HepG2 (cell line): ENCODE data around the gene LARP1. TPM values are rescaled to one million over a fixed set of nuclear protein-coding genes. Genes with fewer than 3 reads are reported as not detected.

Experiments used
- ARID2 ChIP-seq: sonication (generic); formaldehyde crosslinking; IDR thresholded peaks from 2 replicates; pipeline ENCODE4 v1.8.1; 2022; ENCODE audit warnings: mild to moderate bottlenecking, missing genetic modification reagents, borderline replicate concordance
- ATRX ChIP-seq: sonication (generic); formaldehyde crosslinking; IDR thresholded peaks from 2 replicates; pipeline ENCODE4 v1.4.0; 2020; ENCODE audit warnings: missing genetic modification reagents, borderline replicate concordance
- HES4 ChIP-seq: sonication (generic); formaldehyde crosslinking; IDR thresholded peaks from 2 replicates; pipeline ENCODE4 v1.9.0; 2021; ENCODE audit warnings: mild to moderate bottlenecking, missing genetic modification reagents, borderline replicate concordance
- ISX ChIP-seq: sonication (generic); formaldehyde crosslinking; conservative IDR thresholded peaks from 2 replicates; pipeline ENCODE4 v1.5.0; 2020; ENCODE audit warnings: missing genetic modification reagents
- ZNF160 ChIP-seq: sonication (generic); formaldehyde crosslinking; IDR thresholded peaks from 2 replicates; pipeline ENCODE4 v1.8.0; 2022; ENCODE audit warnings: mild to moderate bottlenecking, inconsistent platforms, missing genetic modification reagents
- ZNF331 ChIP-seq: sonication (generic); formaldehyde crosslinking; IDR thresholded peaks from 2 replicates; pipeline ENCODE4 v1.4.0; 2020; ENCODE audit warnings: missing genetic modification reagents
- ZNF432 ChIP-seq: sonication (generic); formaldehyde crosslinking; IDR thresholded peaks from 2 replicates; pipeline ENCODE4 v1.5.0; 2020; ENCODE audit warnings: missing genetic modification reagents, mild to moderate bottlenecking, borderline replicate concordance
- ZNF546 ChIP-seq: sonication (generic); formaldehyde crosslinking; conservative IDR thresholded peaks from 2 replicates; pipeline ENCODE4 v1.8.1; 2023; ENCODE audit warnings: mild to moderate bottlenecking, missing genetic modification reagents
- ZNF589 ChIP-seq: sonication (generic); formaldehyde crosslinking; conservative IDR thresholded peaks from 2 replicates; pipeline ENCODE4 v1.8.0; 2022; ENCODE audit warnings: mild to moderate bottlenecking, moderate library complexity, missing genetic modification reagents
- ZNF678 ChIP-seq: sonication (generic); formaldehyde crosslinking; IDR thresholded peaks from 2 replicates; pipeline ENCODE4 v1.4.0; 2020; ENCODE audit warnings: mild to moderate bottlenecking, missing genetic modification reagents
- polyA plus RNA-seq, 8 experiments: library from polyadenylated mRNA; depleted of rRNA in 3 of 8; stranded (reverse) in 7 of 8; unstranded in 1 of 8; fragments of >200 nt; fragmentation: Illumina TruSeq in 4 of 8; extraction: Trizol in 4 of 8; gene quantifications; 2 replicates each; pipeline versions ENCODE4 v1.2.1 to v1.2.3, GENCODE V29; 2011 to 2016; ENCODE audit warnings: low read depth in 4 of 8, missing spikeins in 1 of 8, mixed read lengths in 1 of 8; ENCODE audit not compliant: insufficient read depth in 1 of 8
- total RNA-seq, 5 experiments: library from RNA; depleted of rRNA; stranded (reverse); fragments of >200 nt; fragmentation: Illumina TruSeq; extraction: Trizol; gene quantifications; 2 replicates each; pipeline ENCODE4 v1.2.3, GENCODE V29; 2016; ENCODE audit warnings: low read depth in 1 of 5
- TF ChIP-seq, protein P1 (sequence below): sonication (generic); formaldehyde crosslinking; IDR thresholded peaks from 2 replicates; pipeline ENCODE4 v1.5.0; 2020; ENCODE audit warnings: mild to moderate bottlenecking, missing genetic modification reagents
- TF ChIP-seq, protein P2 (sequence below): sonication (generic); formaldehyde crosslinking; IDR thresholded peaks from 2 replicates; pipeline ENCODE4 v1.8.1; 2023; ENCODE audit warnings: mild to moderate bottlenecking, missing genetic modification reagents, borderline replicate concordance
- TF ChIP-seq, protein P3 (sequence below): sonication (generic); formaldehyde crosslinking; IDR thresholded peaks from 2 replicates; pipeline ENCODE4 v1.4.0; 2020; ENCODE audit warnings: missing genetic modification reagents
- TF ChIP-seq, protein P4 (sequence below): sonication (generic); formaldehyde crosslinking; IDR thresholded peaks from 2 replicates; pipeline ENCODE4 v1.5.0; 2020; ENCODE audit warnings: missing genetic modification reagents
- TF ChIP-seq, protein P5 (sequence below): sonication (generic); formaldehyde crosslinking; IDR thresholded peaks from 2 replicates; pipeline ENCODE4 v1.8.0; 2022; ENCODE audit warnings: missing genetic modification reagents, mild to moderate bottlenecking, inconsistent platforms, borderline replicate concordance
- TF ChIP-seq, protein P6 (sequence below): sonication (generic); formaldehyde crosslinking; IDR thresholded peaks from 2 replicates; pipeline ENCODE4 v1.4.0; 2020; ENCODE audit warnings: mild to moderate bottlenecking, missing genetic modification reagents

Gene LARP1
- total and polyA plus RNA-seq, 2 of the 13 experiments (the other 11 are each of a cell fraction or from before 2014, with no cell fraction given): 45.2 to 61.4 TPM

DNA sequence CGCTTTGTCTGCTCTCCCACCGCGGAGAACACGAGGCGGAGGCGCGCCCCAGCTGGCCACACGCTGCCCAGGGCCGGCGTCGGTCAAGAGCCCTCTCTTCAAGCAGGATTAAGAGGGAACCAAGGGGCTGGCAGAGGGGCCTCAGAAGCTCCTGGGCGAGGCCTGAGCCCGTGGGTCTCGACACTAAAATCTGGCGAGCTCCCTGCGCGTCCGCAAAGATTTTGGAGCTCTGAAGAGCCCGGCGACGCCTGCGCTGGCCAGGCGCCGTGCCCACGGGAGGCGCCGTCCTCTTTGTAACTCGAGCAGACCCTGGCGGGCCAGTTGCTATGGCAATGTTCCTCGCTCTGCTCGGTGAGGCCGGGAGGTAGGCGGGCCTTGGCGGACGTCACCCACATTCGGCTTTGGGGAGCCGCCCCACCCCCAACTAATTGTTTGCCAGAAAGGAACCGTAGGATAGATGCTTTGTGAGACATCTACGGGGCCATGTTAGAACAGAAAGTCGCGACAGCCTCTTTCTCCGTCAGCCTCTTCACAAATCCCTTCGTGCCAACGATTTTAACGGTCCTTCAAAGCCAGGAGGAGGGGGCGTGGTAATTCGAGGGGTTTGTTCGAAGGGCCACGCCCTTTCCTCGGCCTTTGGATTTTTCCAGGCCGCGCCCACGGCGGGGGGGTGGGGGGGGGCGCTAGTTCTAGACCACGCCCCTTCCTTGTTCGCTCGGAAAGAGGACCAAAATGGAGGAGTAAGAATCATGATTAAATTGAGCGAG, 102.5 kb downstream of the LARP1 start (continued):
- TF ChIP-seq, protein P1, sequence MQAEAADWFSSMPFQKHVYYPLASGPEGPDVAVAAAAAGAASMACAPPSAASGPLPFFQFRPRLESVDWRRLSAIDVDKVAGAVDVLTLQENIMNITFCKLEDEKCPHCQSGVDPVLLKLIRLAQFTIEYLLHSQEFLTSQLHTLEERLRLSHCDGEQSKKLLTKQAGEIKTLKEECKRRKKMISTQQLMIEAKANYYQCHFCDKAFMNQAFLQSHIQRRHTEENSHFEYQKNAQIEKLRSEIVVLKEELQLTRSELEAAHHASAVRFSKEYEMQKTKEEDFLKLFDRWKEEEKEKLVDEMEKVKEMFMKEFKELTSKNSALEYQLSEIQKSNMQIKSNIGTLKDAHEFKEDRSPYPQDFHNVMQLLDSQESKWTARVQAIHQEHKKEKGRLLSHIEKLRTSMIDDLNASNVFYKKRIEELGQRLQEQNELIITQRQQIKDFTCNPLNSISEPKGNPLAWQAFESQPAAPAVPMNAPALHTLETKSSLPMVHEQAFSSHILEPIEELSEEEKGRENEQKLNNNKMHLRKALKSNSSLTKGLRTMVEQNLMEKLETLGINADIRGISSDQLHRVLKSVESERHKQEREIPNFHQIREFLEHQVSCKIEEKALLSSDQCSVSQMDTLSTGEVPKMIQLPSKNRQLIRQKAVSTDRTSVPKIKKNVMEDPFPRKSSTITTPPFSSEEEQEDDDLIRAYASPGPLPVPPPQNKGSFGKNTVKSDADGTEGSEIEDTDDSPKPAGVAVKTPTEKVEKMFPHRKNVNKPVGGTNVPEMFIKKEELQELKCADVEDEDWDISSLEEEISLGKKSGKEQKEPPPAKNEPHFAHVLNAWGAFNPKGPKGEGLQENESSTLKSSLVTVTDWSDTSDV (CRISPR knock-in tag): peak; percentile 46; the same call in 1 of the 2 replicates
- TF ChIP-seq ZNF678 (CRISPR knock-in tag): no peak
- TF ChIP-seq, protein P2, sequence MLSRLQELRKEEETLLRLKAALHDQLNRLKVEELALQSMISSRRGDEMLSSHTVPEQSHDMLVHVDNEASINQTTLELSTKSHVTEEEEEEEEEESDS (CRISPR knock-in tag): no peak
- TF ChIP-seq ZNF589 (CRISPR knock-in tag): no peak
- no peak for TF ChIP-seq ZNF432
- TF ChIP-seq HES4 (CRISPR knock-in tag): peak; percentile 58; the same call in 1 of the 2 replicates
- TF ChIP-seq, protein P3, sequence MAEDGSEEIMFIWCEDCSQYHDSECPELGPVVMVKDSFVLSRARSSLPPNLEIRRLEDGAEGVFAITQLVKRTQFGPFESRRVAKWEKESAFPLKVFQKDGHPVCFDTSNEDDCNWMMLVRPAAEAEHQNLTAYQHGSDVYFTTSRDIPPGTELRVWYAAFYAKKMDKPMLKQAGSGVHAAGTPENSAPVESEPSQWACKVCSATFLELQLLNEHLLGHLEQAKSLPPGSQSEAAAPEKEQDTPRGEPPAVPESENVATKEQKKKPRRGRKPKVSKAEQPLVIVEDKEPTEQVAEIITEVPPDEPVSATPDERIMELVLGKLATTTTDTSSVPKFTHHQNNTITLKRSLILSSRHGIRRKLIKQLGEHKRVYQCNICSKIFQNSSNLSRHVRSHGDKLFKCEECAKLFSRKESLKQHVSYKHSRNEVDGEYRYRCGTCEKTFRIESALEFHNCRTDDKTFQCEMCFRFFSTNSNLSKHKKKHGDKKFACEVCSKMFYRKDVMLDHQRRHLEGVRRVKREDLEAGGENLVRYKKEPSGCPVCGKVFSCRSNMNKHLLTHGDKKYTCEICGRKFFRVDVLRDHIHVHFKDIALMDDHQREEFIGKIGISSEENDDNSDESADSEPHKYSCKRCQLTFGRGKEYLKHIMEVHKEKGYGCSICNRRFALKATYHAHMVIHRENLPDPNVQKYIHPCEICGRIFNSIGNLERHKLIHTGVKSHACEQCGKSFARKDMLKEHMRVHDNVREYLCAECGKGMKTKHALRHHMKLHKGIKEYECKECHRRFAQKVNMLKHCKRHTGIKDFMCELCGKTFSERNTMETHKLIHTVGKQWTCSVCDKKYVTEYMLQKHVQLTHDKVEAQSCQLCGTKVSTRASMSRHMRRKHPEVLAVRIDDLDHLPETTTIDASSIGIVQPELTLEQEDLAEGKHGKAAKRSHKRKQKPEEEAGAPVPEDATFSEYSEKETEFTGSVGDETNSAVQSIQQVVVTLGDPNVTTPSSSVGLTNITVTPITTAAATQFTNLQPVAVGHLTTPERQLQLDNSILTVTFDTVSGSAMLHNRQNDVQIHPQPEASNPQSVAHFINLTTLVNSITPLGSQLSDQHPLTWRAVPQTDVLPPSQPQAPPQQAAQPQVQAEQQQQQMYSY (CRISPR knock-in tag): peak; percentile 58; the same call in 1 of the 2 replicates
- peak; percentile 58; the same call in 1 of the 2 replicates for TF ChIP-seq ARID2 (CRISPR knock-in tag)
- no peak for TF ChIP-seq ISX
- TF ChIP-seq, protein P4, sequence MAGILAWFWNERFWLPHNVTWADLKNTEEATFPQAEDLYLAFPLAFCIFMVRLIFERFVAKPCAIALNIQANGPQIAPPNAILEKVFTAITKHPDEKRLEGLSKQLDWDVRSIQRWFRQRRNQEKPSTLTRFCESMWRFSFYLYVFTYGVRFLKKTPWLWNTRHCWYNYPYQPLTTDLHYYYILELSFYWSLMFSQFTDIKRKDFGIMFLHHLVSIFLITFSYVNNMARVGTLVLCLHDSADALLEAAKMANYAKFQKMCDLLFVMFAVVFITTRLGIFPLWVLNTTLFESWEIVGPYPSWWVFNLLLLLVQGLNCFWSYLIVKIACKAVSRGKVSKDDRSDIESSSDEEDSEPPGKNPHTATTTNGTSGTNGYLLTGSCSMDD (CRISPR knock-in tag): no peak
- TF ChIP-seq, protein P5, sequence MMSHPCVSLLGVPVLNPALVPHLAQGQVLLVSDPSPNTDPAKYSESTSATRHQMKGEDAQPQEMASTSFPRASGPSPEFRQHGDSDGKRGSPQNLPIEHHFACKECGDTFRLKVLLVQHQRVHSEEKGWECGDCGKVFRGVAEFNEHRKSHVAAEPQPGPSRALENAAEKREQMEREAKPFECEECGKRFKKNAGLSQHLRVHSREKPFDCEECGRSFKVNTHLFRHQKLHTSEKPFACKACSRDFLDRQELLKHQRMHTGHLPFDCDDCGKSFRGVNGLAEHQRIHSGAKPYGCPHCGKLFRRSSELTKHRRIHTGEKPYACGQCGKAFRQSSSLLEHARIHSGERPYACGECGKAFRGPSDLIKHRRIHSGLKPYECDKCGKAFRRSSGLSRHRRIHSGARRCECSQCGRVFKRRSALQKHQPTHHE (CRISPR knock-in tag): no peak
- TF ChIP-seq, protein P6, sequence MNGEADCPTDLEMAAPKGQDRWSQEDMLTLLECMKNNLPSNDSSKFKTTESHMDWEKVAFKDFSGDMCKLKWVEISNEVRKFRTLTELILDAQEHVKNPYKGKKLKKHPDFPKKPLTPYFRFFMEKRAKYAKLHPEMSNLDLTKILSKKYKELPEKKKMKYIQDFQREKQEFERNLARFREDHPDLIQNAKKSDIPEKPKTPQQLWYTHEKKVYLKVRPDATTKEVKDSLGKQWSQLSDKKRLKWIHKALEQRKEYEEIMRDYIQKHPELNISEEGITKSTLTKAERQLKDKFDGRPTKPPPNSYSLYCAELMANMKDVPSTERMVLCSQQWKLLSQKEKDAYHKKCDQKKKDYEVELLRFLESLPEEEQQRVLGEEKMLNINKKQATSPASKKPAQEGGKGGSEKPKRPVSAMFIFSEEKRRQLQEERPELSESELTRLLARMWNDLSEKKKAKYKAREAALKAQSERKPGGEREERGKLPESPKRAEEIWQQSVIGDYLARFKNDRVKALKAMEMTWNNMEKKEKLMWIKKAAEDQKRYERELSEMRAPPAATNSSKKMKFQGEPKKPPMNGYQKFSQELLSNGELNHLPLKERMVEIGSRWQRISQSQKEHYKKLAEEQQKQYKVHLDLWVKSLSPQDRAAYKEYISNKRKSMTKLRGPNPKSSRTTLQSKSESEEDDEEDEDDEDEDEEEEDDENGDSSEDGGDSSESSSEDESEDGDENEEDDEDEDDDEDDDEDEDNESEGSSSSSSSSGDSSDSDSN: peak; percentile 84
- TF ChIP-seq ZNF331: 0 out of 2 replicates have a peak, but pooled peaks have one; percentile 43
- TF ChIP-seq ATRX (CRISPR knock-in tag): no peak
- TF ChIP-seq ZNF160: no peak; the same call in 1 of the 2 replicates
- TF ChIP-seq ZNF546: no peak
